ENCODE data around the gene CXXC5.

Gene CXXC5

GRCh38 chr5:139639619-139640380 lies 8.3 kb upstream of the CXXC5 start:
- TF ChIP-seq POLR2A (IDR thresholded peaks at IDR 0.05; ENCODE audit: low read depth, low read length) (no peak), TAF1 (IDR thresholded peaks at IDR 0.05; ENCODE audit: borderline replicate concordance, low read depth, low read length) (no peak), POLR2AphosphoS5 (IDR thresholded peaks at IDR 0.05; ENCODE audit: low read depth, low read length) (no peak)
- FAIRE-seq (no peak), DNase-seq (ENCODE audit: insufficient read length) (no peak)

- FAIRE-seq (no peak), DNase-seq (ENCODE audit: insufficient read length) (no peak)
- TF ChIP-seq POLR2AphosphoS5 (IDR thresholded peaks at IDR 0.05; ENCODE audit: low read depth, low read length) = no peak
- no peak for TF ChIP-seq POLR2A (IDR thresholded peaks at IDR 0.05; ENCODE audit: low read depth, low read length)
- no peak for TF ChIP-seq TAF1 (IDR thresholded peaks at IDR 0.05; ENCODE audit: borderline replicate concordance, low read depth, low read length)
Observed at GRCh38 chr5:139640421-139641115, 7.6 kb upstream of the CXXC5 start.

GRCh38 chr5:139641116-139642080 lies 6.8 kb upstream of the CXXC5 start:
- no peak for DNase-seq (ENCODE audit: insufficient read length)
- FAIRE-seq = no peak
- no peak for TF ChIP-seq POLR2AphosphoS5 (IDR thresholded peaks at IDR 0.05; ENCODE audit: low read depth, low read length)
- no peak for TF ChIP-seq POLR2A (IDR thresholded peaks at IDR 0.05; ENCODE audit: low read depth, low read length)
- TF ChIP-seq TAF1 (IDR thresholded peaks at IDR 0.05; ENCODE audit: borderline replicate concordance, low read depth, low read length) = no peak

- DNase-seq (ENCODE audit: insufficient read length) (no peak), FAIRE-seq (no peak)
- TF ChIP-seq POLR2A (IDR thresholded peaks at IDR 0.05; ENCODE audit: low read depth, low read length) (no peak), POLR2AphosphoS5 (IDR thresholded peaks at IDR 0.05; ENCODE audit: low read depth, low read length) (no peak), TAF1 (IDR thresholded peaks at IDR 0.05; ENCODE audit: borderline replicate concordance, low read depth, low read length) (no peak)
Observed at GRCh38 chr5:139642213-139642612, 5.9 kb upstream of the CXXC5 start.

GRCh38 chr5:139642891-139643871 lies 5.0 kb upstream of the CXXC5 start:
- no peak for FAIRE-seq
- no peak for DNase-seq (ENCODE audit: insufficient read length)
- no peak for TF ChIP-seq TAF1 (IDR thresholded peaks at IDR 0.05; ENCODE audit: borderline replicate concordance, low read depth, low read length)
- TF ChIP-seq POLR2AphosphoS5 (IDR thresholded peaks at IDR 0.05; ENCODE audit: low read depth, low read length) = no peak
- no peak for TF ChIP-seq POLR2A (IDR thresholded peaks at IDR 0.05; ENCODE audit: low read depth, low read length)

- TF ChIP-seq TAF1 (IDR thresholded peaks at IDR 0.05; ENCODE audit: borderline replicate concordance, low read depth, low read length) (no peak), POLR2A (IDR thresholded peaks at IDR 0.05; ENCODE audit: low read depth, low read length) (no peak), POLR2AphosphoS5 (IDR thresholded peaks at IDR 0.05; ENCODE audit: low read depth, low read length) (no peak)
- FAIRE-seq = no peak
- no peak for DNase-seq (ENCODE audit: insufficient read length)
Observed at GRCh38 chr5:139644001-139644456, 4.1 kb upstream of the CXXC5 start.

GRCh38 chr5:139644646-139645429 lies 3.3 kb upstream of the CXXC5 start:
- FAIRE-seq (no peak), DNase-seq (ENCODE audit: insufficient read length) (no peak)
- no peak for TF ChIP-seq POLR2AphosphoS5 (IDR thresholded peaks at IDR 0.05; ENCODE audit: low read depth, low read length)
- TF ChIP-seq POLR2A (IDR thresholded peaks at IDR 0.05; ENCODE audit: low read depth, low read length) = no peak
- no peak for TF ChIP-seq TAF1 (IDR thresholded peaks at IDR 0.05; ENCODE audit: borderline replicate concordance, low read depth, low read length)

GRCh38 chr5:139645430-139645871 lies 2.7 kb upstream of the CXXC5 start:
- no peak for FAIRE-seq
- TF ChIP-seq TAF1 (IDR thresholded peaks at IDR 0.05; ENCODE audit: borderline replicate concordance, low read depth, low read length) (no peak), POLR2AphosphoS5 (IDR thresholded peaks at IDR 0.05; ENCODE audit: low read depth, low read length) (no peak), POLR2A (IDR thresholded peaks at IDR 0.05; ENCODE audit: low read depth, low read length) (no peak)
- DNase-seq (ENCODE audit: insufficient read length) = no peak

- DNase-seq (ENCODE audit: insufficient read length) (no peak), FAIRE-seq (no peak)
- TF ChIP-seq POLR2A (IDR thresholded peaks at IDR 0.05; ENCODE audit: low read depth, low read length) (no peak), POLR2AphosphoS5 (IDR thresholded peaks at IDR 0.05; ENCODE audit: low read depth, low read length) (no peak), TAF1 (IDR thresholded peaks at IDR 0.05; ENCODE audit: borderline replicate concordance, low read depth, low read length) (no peak)
Observed at GRCh38 chr5:139646111-139646510, 2.0 kb upstream of the CXXC5 start.

All from GM12892 (cell line).